OCI-LY3 (cell line): ENCODE results near the gene ZDHHC17.

Source experiments
- EZH2phosphoT487 ChIP-seq: fragments of 200-600 bp; shearing (Covaris generic); IDR thresholded peaks from 2 replicates; pipeline ENCODE4 v1.6.1; 2018; ENCODE audit warnings: antibody characterized with exemption, mixed run types, low read depth
- TF ChIP-seq, protein P1 (sequence below): fragments of 200-600, 300-600 bp; sonication (generic); IDR thresholded peaks from 2 replicates; pipeline ENCODE4 v1.5.1; 2014; ENCODE audit warnings: antibody characterized with exemption, low read length, low read depth

DNA sequence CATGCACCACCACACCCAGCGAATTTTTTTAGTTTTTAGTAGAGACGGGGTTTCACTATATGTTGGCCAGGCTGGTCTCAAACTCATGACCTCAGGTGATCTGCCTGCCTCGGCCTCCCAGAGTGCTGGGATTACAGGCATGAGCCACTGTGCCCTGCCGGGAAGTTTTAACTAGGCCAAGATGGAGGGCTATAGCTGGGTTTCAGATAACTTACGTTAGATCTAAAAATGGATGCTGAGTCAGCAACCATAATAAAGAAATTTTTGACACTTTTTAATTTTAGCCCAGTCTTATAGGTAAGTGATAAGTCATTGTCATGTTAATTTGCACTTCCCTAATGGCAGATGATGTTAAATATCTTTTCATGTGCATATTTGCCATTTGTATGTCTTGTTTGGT, 14.4 kb downstream of the ZDHHC17 start:
- TF ChIP-seq, protein P1, sequence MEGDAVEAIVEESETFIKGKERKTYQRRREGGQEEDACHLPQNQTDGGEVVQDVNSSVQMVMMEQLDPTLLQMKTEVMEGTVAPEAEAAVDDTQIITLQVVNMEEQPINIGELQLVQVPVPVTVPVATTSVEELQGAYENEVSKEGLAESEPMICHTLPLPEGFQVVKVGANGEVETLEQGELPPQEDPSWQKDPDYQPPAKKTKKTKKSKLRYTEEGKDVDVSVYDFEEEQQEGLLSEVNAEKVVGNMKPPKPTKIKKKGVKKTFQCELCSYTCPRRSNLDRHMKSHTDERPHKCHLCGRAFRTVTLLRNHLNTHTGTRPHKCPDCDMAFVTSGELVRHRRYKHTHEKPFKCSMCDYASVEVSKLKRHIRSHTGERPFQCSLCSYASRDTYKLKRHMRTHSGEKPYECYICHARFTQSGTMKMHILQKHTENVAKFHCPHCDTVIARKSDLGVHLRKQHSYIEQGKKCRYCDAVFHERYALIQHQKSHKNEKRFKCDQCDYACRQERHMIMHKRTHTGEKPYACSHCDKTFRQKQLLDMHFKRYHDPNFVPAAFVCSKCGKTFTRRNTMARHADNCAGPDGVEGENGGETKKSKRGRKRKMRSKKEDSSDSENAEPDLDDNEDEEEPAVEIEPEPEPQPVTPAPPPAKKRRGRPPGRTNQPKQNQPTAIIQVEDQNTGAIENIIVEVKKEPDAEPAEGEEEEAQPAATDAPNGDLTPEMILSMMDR: no peak
- TF ChIP-seq EZH2phosphoT487: no peak
